GM10248 (cell line): ENCODE results near the gene ZNF438.

Experiments
- CTCF ChIA-PET: fragments of 300-600 bp; sonication (Branson Sonifier 250); formaldehyde crosslinking; extraction: SDS; loops from one replicate; lab custom pipeline; 2021; ENCODE audit warnings: antibody characterized with exemption; lab: Yijun Ruan, JAX
- POLR2A ChIA-PET: fragments of 350-650 bp; sonication (Branson Sonifier 250); formaldehyde crosslinking; extraction: SDS; loops from one replicate; lab custom pipeline; 2020; ENCODE audit warnings: antibody characterized with exemption; lab: Yijun Ruan, JAX
- DNase-seq: peaks from one replicate; pipeline ENCODE4 v3.0.0; 2012; ENCODE audit errors: extremely low spot score
- TF ChIP-seq, protein P1 (sequence below): IDR thresholded peaks from 2 replicates; pipeline ENCODE4 v1.5.1; 2012; ENCODE audit warnings: mild to moderate bottlenecking, low read depth; ENCODE audit errors: extremely low read depth, missing control alignments, control extremely low read depth

The ZNF438 gene

DNA sequence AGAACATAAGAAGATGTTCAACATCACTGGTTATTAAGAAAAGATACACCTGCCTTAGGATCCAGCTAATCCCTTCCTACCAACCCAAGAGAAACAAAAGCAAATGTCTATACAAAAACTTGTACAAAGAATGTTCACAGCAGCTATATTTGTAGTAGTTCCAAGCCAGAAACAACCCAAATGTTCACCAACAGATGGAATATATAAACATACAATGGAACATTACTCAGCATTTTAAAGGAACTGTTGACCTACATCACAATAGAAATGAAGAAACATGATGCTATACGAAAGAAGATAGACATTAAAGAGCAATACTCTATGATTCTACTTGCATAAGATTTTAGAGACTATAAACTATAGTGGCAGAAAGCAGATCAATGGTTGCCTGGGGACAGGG is 149.4 kb downstream of the ZNF438 start:
- POLR2A ChIA-PET: no interaction called here
- DNase-seq: no peak
- TF ChIP-seq, protein P1, sequence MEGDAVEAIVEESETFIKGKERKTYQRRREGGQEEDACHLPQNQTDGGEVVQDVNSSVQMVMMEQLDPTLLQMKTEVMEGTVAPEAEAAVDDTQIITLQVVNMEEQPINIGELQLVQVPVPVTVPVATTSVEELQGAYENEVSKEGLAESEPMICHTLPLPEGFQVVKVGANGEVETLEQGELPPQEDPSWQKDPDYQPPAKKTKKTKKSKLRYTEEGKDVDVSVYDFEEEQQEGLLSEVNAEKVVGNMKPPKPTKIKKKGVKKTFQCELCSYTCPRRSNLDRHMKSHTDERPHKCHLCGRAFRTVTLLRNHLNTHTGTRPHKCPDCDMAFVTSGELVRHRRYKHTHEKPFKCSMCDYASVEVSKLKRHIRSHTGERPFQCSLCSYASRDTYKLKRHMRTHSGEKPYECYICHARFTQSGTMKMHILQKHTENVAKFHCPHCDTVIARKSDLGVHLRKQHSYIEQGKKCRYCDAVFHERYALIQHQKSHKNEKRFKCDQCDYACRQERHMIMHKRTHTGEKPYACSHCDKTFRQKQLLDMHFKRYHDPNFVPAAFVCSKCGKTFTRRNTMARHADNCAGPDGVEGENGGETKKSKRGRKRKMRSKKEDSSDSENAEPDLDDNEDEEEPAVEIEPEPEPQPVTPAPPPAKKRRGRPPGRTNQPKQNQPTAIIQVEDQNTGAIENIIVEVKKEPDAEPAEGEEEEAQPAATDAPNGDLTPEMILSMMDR: no peak
- CTCF ChIA-PET: interaction anchor here (0.9 kb wide), 1 partner anchor 10 kb away, joined by 3 read pairs; no protein-coding TSS in a partner anchor

DNA sequence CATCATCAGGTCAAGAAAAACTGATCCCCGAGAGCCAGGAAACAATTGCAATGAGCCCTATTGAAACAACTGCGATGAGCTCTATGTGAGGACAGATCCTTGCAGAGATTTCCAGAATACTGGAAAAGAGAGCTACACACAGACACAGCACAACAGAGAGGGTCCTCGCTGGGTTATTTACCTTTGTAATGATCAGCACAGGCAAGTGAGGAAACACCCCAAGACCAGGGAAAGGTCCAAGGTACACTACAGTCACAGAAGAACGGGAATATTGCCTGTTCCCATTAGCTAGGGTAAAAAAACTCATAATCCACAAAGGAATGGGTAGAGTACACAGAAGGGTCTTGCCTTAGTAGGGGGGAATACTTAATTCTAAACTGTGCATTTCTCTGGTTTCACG is 152.7 kb downstream of the ZNF438 start:
- ChIA-PET POLR2A (no interaction called here), CTCF (interaction anchor here (1.2 to 1.3 kb wide), 2 partner anchors 15 to 115 kb away, joined by 3 read pairs; no protein-coding TSS in a partner anchor)
- TF ChIP-seq, protein P1: no peak
- DNase-seq: no peak

DNA sequence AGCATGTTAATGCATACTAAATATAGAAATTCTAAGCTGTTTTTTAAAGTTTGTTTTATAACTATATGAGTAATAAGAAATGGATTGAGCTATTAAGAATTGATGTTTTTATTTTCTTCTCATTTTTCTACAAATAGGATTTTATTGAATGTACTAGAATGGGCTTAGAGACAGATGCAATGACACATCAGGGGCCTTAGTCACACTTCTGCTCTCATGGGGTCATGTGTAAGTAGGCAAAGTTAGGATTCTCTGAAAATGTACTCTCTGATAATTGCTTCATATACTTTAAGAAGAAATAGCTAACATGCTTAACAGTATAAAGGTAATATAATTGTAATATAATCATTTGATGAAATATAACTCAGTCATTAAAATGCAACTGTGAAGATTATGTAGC is 154.6 kb downstream of the ZNF438 start:
- TF ChIP-seq, protein P1: no peak
- DNase-seq: no peak
- POLR2A ChIA-PET: no interaction called here
- CTCF ChIA-PET: no interaction called here

DNA sequence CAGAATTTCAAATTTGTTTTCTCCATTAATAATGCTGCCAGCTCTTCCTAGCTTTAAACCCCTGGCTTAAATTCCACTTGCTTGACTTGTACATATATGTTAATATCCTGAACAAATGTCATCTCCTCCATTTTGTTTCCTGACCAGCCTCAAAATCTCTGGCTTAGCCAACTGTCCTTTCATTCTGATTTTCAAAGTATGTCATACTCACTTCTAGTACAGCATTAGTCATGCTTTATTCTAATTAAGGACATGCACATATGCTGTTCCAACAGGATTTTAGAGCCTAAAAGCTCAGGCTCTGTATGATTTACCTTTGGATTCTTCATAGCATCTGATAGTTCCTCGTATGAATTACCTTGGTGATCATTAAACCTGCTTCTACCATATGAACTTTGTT is 158.3 kb downstream of the ZNF438 start:
- TF ChIP-seq, protein P1: no peak
- DNase-seq: no peak
- ChIA-PET CTCF (no interaction called here), POLR2A (no interaction called here)

DNA sequence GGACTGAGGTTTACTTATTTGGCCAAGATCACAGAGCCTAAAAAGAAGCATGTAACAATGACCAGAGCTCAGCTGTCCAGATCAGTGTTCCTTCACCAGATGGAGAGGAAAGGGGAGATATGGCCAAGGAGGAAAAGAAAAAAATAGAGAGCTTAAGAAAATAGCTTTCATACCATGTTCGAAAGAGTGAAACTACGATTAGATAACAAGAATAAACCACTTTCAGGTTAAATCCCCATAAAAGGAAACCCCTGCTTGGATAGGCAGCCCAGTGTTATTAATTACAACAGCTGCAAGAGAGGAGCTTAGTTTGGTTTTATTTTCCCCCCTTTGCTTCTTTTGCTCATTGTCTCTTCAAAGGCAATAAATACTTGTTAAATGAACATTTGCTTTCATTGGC is 160.8 kb downstream of the ZNF438 start:
- CTCF ChIA-PET: interaction anchor here (1.8 to 2.4 kb wide), 3 partner anchors 11 to 21 kb away, joined by 4 to 10 read pairs (median 5); no protein-coding TSS in a partner anchor
- no peak for DNase-seq
- POLR2A ChIA-PET: no interaction called here
- TF ChIP-seq, protein P1: no peak

DNA sequence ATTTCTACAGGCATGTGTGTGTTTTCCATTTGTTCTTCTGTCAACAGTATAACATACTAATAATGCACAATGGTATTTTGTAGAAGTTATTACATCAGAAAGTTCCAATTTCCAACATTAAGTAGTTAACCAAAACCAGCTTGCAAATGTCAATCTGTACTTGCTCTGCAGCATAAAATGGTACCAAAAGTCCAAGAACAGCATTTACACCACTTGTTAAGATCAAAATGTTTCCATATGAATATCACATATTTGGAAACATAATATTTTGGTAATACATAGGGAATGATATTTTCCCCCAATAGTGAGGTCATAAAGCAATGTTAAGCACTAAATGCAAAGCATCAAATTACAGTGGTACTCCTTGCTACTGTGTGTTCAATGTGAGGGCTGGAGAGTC is 162.1 kb downstream of the ZNF438 start:
- TF ChIP-seq, protein P1: no peak
- ChIA-PET CTCF (interaction anchor here (1.2 to 1.8 kb wide), 3 partner anchors 9 to 52 kb away, joined by 3 to 4 read pairs (median 3); no protein-coding TSS in a partner anchor), POLR2A (no interaction called here)
- no peak for DNase-seq
